Thoracic aorta (tissue), 2 donors: Measurements from ENCODE around the gene BRICD5. TPM values are rescaled to one million over a fixed set of nuclear protein-coding genes. Genes with fewer than 3 reads are reported as not detected.

ENCODE experiments used
- ATAC-seq: fragments of 150-250 bp; one replicate; pipeline ENCODE4 v1.8.0; 2017; ENCODE audit warnings: low read depth; ENCODE audit not compliant: insufficient number of reproducible peaks, low FRiP score
- DNase-seq: peaks from one replicate; pipeline ENCODE4 v3.0.0-alpha.2; 2020; ENCODE audit warnings: low spot score
- H3K27ac ChIP-seq, 2 donors: fragments of 200-600 bp; sonication (generic); 1 replicate in 1 of 2; 2 replicates in 1 of 2; pipeline ENCODE4 v1.5.1; 2016; ENCODE audit warnings: mild to moderate bottlenecking in 2 of 2, moderate library complexity in 2 of 2
- H3K27me3 ChIP-seq: fragments of 200-600 bp; sonication (generic); replicated peaks from 2 replicates; pipeline ENCODE4 v1.6.0; 2016; ENCODE audit warnings: mild to moderate bottlenecking; ENCODE audit not compliant: insufficient read depth
- H3K36me3 ChIP-seq: fragments of 200-600 bp; sonication (generic); one replicate; pipeline ENCODE4 v1.5.1; 2016
- H3K4me1 ChIP-seq, 2 donors: fragments of 200-600 bp; sonication (generic); 1 replicate in 1 of 2; 2 replicates in 1 of 2; pipeline versions ENCODE4 v1.5.1 to v1.6.0; 2016; ENCODE audit warnings: low read depth in 2 of 2, mild to moderate bottlenecking in 1 of 2; ENCODE audit not compliant: control insufficient read depth in 1 of 2
- H3K4me3 ChIP-seq: fragments of 200-600 bp; sonication (generic); 2 replicates; pipeline ENCODE4 v1.5.1; 2016; ENCODE audit warnings: mild to moderate bottlenecking
- H3K9me3 ChIP-seq: fragments of 200-600 bp; sonication (generic); 2 replicates; pipeline ENCODE4 v1.5.1; 2016
- total RNA-seq, 2 donors: library from RNA; depleted of rRNA; stranded (reverse); fragments of >200 nt; gene quantifications; one replicate each; pipeline versions ENCODE4 v1.1.0 to v1.2.3, GENCODE V29; 2016
- TF ChIP-seq, protein P1 (sequence below): fragments of 200-600 bp; sonication (generic); IDR thresholded peaks from one replicate; pipeline ENCODE4 v1.5.1; 2019; ENCODE audit warnings: antibody characterized with exemption

BRICD5 gene
- total RNA-seq, 2 donors from 2014 or later = 11.4 to 43.1 TPM

- no peaks in the 10 kb centered on the region for H3K9me3 ChIP-seq
- peaks cover 5 to 13% of the 10 kb centered on the region in 2 donors for H3K4me1 ChIP-seq
- no peak overlapping the region for H3K27ac ChIP-seq
- DNase-seq (no peak), ATAC-seq (no peak)
- H3K36me3 ChIP-seq = no peaks in the 10 kb centered on the region
- TF ChIP-seq, protein P1, sequence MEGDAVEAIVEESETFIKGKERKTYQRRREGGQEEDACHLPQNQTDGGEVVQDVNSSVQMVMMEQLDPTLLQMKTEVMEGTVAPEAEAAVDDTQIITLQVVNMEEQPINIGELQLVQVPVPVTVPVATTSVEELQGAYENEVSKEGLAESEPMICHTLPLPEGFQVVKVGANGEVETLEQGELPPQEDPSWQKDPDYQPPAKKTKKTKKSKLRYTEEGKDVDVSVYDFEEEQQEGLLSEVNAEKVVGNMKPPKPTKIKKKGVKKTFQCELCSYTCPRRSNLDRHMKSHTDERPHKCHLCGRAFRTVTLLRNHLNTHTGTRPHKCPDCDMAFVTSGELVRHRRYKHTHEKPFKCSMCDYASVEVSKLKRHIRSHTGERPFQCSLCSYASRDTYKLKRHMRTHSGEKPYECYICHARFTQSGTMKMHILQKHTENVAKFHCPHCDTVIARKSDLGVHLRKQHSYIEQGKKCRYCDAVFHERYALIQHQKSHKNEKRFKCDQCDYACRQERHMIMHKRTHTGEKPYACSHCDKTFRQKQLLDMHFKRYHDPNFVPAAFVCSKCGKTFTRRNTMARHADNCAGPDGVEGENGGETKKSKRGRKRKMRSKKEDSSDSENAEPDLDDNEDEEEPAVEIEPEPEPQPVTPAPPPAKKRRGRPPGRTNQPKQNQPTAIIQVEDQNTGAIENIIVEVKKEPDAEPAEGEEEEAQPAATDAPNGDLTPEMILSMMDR = no peak
- peak overlapping the region; percentile 46 for H3K4me3 ChIP-seq
- peaks cover 8% of the 10 kb centered on the region for H3K27me3 ChIP-seq
These were observed 13.6 kb downstream of the BRICD5 start for GRCh38 chr16:2196981-2197511.

DNA sequence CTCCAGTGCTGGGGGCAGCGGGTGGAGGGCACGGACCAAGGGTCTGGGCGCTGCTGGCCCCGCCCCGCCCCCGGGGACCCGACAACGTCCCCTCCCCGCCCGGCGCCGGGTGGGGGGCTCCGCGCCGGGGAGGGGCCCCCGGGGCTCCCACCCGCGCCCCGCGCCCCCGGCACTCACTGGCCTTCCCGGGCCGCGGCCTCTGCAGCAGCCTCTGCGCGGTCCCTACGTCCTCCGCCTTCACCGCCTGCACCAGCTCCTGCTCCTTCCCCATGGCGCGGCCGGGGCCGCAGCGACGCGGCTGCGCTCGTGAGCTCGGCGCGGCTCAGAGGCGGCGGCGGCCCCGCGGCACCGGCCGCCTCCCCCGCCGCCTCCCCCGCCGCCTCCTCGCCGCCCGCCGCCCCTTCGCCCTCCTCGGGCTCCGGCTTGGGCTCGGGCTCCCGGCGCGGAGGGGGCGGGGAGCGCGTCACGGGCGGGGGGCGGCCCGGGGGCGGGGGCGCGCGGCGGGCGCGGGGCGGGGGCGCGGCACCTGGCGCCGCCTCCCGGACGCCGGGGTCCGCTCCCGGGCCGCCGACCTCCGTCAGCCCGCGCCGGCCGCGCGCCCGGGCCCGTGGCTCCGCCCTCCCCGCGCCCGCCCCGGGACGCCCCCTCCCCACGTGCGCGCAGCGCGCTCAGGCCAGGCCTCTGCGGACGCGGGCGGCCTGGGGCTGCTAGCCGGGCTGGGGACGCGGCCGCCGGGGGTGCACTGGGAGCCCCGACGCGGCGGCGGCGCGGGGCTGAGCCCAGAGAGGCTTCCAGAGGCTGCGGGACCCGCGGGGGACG, 14.3 kb downstream of the BRICD5 start, which contains the start of gene CASKIN1:
Gene CASKIN1 (minus strand): TSS at position 444 of the 819 bp plus-strand sequence. CDS start 173 bp downstream, at position 271.
- Histone ChIP-seq H3K4me1 (peaks cover 5 to 13% of the 10 kb centered on the region in 2 donors), H3K36me3 (no peaks in the 10 kb centered on the region), H3K9me3 (no peaks in the 10 kb centered on the region), H3K27ac (peak within 1 kb of the TSS in 1 of 2 donors; percentile 7), H3K27me3 (peaks cover 8% of the 10 kb centered on the region), H3K4me3 (peak within 1 kb of the TSS; percentile 62)
- TF ChIP-seq, protein P1 = no peak
- no peak for ATAC-seq
- no peak for DNase-seq

- Histone ChIP-seq H3K36me3 (no peaks in the 10 kb centered on the region), H3K27ac (peak overlapping the region in 1 of 2 donors; percentile 7), H3K9me3 (no peaks in the 10 kb centered on the region), H3K27me3 (peaks cover 8% of the 10 kb centered on the region), H3K4me3 (peak overlapping the region; percentile 62), H3K4me1 (peaks cover 5 to 13% of the 10 kb centered on the region in 2 donors)
- no peak for DNase-seq
- TF ChIP-seq, protein P1 = no peak
- no peak for ATAC-seq
These were observed 15.1 kb downstream of the BRICD5 start for GRCh38 chr16:2195322-2196161.

DNA sequence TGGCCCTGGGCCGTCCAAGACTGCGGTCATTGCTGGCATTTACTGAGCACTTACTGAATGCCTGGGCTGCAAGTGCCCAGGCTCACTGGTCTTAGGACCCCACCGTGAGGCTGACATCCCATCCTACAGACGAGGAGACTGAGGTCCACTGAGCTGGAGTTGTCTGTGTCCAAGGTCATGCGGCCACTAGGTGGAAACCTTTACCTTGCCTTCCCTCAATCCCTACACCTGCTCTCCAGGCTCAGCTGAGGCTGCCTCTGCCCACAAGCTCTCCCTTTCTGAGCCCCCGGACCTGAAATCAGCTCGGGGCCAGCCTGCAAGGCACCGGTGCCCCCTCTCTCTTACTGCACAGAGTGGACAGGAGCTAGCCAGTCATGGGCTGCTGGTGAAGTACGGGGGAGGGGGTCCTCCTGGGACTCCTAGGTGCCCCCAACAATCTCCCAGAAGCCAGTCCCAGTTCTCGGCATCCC, 15.8 kb downstream of the BRICD5 start:
- Histone ChIP-seq H3K4me1 (peaks cover 5 to 13% of the 10 kb centered on the region in 2 donors), H3K27me3 (peaks cover 8% of the 10 kb centered on the region), H3K9me3 (no peaks in the 10 kb centered on the region), H3K36me3 (no peaks in the 10 kb centered on the region), H3K4me3 (no peak overlapping the region), H3K27ac (peak overlapping the region in 1 of 2 donors; percentile 7)
- TF ChIP-seq, protein P1 = peak; percentile 17
- no peak for DNase-seq
- ATAC-seq = no peak
